Left kidney (tissue), 2 donors: ENCODE results near the gene CAMKMT. TPM values are rescaled to one million over a fixed set of nuclear protein-coding genes. Genes with fewer than 3 reads are reported as not detected.
A peak's percentile ranks its signal among the peaks of the same experiment; 100 is the strongest.

Experiments used
- DNase-seq: peaks from one replicate; pipeline ENCODE4 v3.0.0-alpha.2; 2013
- polyA plus RNA-seq: library from polyadenylated mRNA; unstranded; fragments of 120-200 nt; gene quantifications from one replicate; pipeline ENCODE4 v1.2.1, GENCODE V29; 2013; ENCODE audit not compliant: insufficient read length

Gene CAMKMT
- polyA plus RNA-seq, 1 donor, result 16.0 TPM

DNA sequence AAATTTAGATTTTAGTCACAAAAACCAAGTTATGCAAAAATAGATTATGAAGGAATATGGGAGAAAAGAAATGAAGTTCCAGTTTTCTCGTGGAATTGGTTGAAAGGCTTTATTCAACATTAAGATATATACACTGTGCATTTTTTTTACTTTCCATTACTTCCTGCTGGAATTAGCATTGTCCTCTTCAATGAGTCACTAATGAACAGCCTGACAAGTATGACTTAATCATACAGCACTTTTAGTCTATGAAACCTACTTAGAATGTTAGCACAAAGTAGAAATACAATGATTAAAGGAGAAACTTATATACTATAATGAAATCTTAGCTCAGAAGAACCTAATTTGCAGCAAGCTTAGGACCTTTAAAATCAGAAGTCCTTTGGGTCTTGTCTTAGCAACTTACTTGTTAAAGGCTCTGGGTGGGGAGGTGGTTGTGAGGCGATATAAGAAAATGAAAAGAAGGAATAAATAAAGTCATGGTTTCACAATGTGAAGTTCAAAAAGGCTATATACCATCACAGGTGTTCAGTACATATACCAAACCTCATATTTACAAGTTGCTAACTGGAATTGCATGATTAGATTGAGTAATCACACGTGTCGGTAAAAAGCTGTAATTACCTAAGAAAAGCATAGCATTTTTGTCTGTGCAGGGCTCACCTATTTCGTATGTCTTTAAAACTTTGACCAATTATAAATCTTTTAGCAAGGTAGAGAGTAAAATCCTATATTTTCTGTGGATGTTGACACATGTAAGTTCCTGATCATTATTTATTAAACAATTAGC is 236.8 kb downstream of the CAMKMT start:
- DNase-seq, result no peak

DNA sequence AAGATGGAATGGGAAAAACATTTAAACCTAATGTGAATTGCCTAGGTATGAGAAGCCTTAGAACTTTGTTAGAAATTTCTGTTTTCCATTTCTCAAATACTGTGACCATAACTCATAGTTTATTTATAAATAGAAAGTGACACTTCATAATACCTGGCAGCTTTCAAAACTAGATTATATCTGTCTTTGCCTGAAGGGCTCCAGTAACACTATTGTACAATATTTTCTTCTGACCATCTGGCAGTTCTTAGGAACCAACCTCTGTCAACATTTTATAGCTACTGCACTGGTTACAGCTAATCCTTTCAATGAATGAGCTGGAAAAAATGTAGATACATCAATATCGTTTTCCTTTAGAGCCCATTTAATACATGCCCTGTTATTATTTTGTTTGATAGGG is 237.4 kb downstream of the CAMKMT start:
- no peak for DNase-seq

GRCh38 chr2:44602446-44602845 is 240.7 kb downstream of the CAMKMT start:
- DNase-seq, result no peak

GRCh38 chr2:44605511-44605910 is 243.8 kb downstream of the CAMKMT start:
- no peak for DNase-seq

- DNase-seq, result no peak
Measured at GRCh38 chr2:44612276-44612675, 250.5 kb downstream of the CAMKMT start.

DNA sequence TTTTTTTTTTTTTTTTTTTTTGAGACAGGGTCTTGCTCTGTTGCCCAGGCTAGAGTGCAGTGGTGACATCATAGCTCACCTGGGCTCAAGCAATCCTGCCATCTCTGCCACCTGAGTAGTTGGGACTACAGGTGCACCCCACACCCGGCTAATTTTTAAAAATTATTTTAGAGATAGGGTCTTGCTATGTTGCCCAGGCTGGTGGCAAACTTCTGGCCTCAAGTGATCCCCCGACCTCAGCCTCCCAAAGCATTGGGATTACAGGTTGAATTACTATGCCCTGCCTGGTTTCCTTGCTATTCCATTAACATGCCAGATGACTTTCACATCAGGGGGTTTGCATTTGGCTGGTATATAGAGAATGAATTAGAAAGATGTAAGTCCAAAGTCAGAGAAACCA is 253.2 kb downstream of the CAMKMT start:
- no peak for DNase-seq

DNA sequence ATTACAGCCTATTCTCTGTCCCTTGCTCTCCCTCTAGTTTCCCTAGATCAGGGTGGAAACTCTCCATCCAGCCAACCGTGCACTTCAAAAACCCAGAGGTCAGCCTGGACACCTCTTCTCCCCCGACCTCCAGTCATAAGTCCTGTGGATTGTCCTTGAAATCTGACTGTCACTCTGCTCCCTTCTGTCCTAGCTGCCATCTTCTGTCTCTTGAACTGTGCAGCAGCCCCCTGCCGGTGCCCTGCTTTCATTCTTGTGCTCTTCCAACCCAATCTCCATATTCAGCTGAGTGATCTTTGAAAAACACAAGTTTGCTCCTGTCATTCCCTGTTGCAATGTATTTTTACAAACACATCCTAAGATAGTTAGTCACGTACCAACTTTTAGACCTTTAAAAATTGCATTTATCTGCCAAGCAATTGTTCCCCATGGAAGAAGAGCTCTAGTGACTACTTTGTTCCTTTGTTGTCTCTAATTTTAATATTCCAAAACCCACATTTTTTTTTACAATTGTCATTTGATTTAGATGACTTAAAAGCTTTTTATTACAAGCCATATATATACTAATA is 254.3 kb downstream of the CAMKMT start:
- peak; percentile 1 for DNase-seq

- DNase-seq, result no peak
Measured at GRCh38 chr2:44616667-44617155, 255.0 kb downstream of the CAMKMT start.

DNA sequence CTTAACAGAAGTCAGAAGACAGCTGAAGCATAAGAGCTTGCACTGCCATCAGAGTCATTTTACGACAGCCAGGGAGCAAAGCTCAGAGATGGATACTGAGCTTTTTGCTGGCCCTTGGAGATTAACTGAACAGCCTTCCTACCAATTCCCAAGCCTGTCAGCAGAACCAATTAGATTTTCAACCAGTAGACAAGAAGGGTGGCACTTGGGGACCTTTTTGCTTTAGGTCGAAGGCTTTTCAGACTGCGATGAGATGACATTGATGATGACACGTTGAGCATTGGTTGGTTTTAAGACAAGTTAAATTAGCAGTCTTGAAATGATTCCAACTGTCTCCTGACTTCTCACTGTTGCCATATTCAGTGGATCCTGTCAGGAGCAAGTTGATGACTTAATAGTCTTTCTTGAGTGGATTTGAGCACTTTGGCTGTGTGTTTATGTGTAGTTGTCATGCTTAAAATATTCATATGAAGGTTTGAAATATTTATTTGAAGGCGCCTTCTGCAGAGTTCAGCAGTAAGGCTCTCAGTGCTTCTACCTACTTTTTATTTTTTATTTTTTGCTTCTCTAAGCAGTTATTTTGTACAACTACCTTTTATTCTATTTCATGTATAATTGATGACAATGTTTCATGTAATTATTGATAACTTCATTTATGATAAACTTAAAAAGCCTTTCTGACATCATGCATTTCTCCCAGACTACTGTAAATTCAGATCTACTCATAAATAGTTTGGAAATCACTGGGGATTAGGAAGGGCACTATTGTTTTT is 256.7 kb downstream of the CAMKMT start:
- DNase-seq, result no peak

DNA sequence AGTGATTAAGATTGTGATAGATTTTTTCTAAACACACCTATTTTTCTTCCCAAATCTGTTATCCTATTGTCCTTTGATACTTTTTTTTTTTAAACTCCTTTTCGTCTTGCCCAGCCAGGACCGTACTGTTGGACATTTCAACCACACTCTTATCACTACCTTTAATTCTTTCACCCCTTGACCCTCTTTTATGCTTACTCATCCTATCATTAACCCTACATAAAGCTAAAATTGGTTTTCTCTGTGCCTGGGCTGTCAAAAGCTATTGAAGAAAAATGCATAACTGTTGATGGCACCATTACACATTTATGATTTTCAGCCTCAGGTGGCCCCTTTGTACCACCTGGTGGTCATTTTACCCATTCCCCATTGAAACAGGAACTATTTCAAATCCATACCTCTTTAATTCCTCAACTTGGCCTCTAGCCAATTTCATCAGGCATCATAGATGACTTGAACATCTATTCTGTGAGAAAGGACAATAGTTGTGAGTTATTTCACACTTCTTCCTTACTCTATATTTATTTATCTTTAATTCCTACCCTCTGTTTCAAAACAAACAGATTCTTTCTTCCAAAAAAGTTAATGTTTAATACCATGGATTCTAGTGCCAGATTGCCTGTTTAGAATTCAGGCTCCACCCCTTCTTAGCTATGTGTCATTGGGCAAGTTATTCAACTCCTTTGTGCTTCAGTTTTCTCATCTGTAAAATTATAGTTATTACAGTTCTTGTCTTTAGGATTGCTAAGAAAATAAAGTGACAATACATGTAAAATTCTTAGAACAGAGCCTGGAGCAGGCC is 258.6 kb downstream of the CAMKMT start:
- no peak for DNase-seq

- DNase-seq, result no peak
Measured at GRCh38 chr2:44623622-44624351, 262.0 kb downstream of the CAMKMT start.

- DNase-seq, result no peak
Measured at GRCh38 chr2:44628297-44628696, 266.6 kb downstream of the CAMKMT start.

DNA sequence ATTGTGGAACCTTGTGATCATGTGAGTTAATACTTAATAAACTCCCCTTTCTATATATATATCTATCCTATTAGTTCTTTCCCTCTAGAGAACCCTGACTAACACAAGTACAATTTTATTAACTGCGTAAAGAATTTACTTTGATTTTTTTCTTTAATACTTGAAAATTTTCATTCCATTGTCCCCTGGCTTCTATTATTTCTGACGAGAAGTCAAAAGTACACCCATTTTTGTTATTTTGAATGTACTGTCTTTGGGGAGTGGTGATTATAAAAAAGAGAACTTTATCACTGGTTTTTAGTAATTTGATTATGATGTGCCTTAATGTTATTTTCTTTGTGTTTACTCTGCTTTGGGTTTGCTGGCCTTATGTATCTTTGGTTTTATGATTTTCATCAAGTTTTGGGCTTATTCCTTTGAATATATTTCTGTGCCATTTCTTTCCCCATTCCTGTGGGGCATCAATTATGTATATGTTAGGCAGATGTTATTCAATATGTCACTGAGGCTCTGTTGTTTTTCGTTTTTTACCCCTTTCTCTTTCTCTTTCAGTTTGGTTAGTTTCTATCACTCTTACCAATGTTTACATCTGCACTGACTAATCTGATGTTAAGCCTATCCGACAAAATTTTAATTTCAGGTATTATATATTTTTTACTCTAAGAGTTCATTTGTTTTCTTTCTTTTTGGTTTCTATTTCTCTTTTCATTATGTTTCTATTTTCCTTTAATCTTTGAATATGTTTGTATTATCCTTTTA is 271.4 kb downstream of the CAMKMT start:
- DNase-seq, result no peak

- no peak for DNase-seq
Measured at GRCh38 chr2:44635725-44636124, 274.0 kb downstream of the CAMKMT start.

DNA sequence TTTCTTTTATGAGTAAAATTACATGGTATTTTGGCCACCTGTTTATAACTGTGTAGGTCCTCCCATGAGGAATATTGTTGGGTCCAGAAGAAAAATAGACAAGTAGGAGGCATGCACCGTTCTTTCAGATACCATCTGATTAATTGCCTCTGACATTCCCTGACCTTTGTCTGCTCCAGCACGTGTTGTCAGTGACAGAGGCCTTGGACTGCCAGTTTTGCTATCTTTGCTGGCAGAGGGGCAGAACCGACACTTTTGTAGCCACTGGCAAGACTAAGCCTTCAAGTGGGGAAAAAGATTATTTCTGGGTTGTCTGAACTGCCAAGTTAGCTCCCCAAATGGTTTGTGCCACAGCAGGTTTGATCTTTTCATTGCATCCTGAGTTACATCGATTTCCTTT is 276.9 kb downstream of the CAMKMT start:
- DNase-seq, result no peak

GRCh38 chr2:44639399-44639798 is 277.7 kb downstream of the CAMKMT start:
- no peak for DNase-seq

- no peak for DNase-seq
Measured at GRCh38 chr2:44642123-44642857, 280.5 kb downstream of the CAMKMT start.

GRCh38 chr2:44645937-44646336 is 284.2 kb downstream of the CAMKMT start:
- DNase-seq, result no peak

DNA sequence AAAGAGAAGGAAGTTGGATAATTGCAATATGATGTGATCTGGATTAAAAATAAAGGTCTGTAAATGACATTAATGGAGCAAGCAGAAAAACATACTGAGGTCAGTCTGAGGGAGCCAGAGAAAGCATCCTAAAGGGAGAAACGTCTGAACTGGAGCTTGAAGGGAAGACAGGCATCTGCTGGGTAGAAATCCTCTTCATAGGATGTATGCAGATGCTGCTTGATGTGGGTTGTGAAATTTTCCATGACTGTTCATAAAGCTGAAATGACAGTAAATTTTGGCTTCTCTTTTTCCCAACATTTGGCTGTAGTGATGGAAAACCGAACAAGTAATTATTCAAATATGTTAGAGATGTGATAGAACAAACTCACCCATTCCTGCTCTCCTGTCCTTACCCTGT is 287.6 kb downstream of the CAMKMT start:
- no peak for DNase-seq

DNA sequence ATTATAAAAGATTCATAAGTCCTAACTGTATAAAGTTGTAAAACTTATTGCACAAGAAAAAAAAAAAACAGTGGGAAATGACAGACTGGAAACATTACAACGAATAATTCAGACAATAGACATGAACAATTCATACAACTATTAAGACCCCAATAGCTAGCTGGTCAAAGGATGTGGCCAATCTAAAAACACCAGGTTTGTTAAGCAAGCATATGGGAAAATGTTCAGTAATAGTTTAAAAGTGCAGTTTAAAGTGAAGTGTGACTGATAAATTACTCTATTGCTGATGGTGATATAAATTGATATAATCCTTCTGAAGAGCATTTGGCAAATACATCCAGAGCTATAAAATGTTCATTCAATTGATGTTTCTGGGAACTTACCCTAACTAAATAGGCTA is 289.0 kb downstream of the CAMKMT start:
- DNase-seq, result no peak
